ENCODE data around the gene RAI14.
"Not testable (repeated sequence)": the region's sequence is repeated elsewhere in the genome, so short reads cannot be mapped to it uniquely, and the experiment has no call there.

RAI14 gene

GRCh38 chr5:34731435-34732232 is 75.5 kb downstream of the RAI14 start:
- DNase-seq (ENCODE audit: low read depth), result no peak

DNA sequence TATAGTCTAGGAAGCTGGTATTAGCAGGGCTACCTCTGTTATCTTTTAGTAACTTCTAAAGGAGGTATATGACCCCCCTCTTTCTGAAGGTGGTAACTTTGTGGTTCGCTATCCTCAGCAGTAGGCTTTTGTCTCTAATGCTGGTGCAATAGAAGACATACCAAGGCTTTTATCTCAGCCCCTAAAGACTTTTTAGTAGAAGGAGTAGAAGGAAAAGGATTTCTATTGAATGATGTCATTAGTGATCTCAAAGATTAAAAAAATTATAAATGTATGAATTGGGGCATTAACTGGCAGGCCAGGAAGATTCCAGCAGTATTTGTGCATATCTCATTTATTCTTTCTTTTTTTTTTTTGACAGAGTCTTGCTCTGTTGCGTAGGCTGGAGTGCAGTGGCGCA is 78.2 kb downstream of the RAI14 start:
- DNase-seq (ENCODE audit: low read depth), result no peak

DNA sequence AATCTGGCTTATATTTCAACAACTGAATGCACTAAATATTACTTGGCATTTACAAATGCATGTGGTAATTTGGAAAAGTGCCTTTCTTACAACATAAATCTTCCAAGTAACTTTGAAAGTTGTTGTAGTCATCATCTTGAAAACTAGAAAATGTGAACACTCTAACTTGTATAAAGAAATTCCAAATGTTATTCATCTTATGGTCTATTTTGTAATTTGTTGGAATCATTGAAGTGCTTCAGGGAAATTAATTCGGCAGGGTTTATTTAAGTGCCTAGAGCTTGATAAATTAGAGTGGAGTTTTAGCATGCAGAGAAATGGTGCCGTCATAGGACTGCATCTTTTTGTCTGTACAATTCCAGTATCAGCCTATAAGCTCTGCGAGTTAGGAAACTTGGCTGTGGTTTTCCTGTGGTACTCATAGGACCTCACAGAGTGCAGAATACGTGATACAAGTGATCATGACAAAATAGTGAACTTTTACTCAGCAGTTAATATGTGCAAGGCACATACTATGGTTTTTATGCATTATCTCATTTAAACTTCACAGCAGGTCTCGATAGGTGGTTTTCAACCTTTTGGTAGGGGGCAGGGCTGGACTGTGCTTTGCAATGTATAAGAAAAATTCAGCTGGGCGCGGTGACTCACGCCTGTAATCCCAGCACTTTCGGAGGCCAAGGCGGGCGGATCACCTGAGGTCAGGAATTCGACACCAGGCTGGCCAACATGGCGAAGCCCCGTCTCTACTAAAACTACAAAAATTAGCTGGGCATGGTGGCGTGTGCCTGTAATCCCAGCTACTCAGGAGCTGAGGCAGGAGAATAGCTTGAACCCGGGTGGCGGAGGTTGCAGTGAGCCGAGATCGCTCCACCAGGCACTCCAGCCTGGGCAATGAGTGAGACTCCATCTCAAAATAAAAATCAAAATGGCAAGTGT is 79.6 kb downstream of the RAI14 start:
- no peak for DNase-seq (ENCODE audit: low read depth)

- DNase-seq (ENCODE audit: low read depth), result no peak
Measured at GRCh38 chr5:34736445-34737115, 80.5 kb downstream of the RAI14 start.

DNA sequence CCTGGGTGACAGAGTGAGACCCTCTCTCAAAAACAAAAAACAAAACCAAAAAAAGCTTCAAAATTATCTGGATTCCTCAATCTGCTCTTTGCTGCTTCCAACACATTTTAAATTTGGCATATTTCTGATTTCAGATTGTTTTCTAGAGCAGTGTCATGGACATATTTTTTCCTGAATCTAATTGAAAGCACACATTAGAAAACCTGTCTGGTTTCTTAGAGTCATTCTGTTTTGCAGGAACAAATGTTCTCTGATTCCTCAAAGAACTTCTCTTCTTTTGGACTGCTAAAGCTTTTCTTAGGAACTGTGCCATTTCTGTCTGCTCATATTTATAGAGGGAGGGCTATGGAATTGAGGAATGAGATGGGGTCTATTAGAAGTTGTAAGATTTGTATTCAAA is 81.6 kb downstream of the RAI14 start:
- DNase-seq (ENCODE audit: low read depth), result no peak

DNA sequence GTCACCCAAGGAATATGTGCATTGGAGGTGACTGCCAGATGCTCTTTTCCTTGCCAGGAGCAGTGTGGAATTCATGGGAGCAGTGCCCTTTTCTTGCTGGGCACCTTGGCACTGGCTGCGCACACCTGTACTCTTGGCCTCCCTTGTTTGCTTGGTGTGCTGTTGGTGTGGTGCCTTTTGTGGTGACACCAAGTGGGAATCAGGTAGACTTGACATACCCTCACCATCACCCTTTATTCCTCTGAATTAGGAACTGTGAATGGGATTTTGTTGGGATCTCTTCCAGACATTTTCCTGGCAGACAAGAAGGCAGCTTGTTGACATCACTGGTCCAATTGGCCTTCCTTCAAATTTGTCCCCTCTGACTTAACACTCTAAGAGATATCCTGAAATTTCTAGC is 82.3 kb downstream of the RAI14 start:
- DNase-seq (ENCODE audit: low read depth), result no peak

DNA sequence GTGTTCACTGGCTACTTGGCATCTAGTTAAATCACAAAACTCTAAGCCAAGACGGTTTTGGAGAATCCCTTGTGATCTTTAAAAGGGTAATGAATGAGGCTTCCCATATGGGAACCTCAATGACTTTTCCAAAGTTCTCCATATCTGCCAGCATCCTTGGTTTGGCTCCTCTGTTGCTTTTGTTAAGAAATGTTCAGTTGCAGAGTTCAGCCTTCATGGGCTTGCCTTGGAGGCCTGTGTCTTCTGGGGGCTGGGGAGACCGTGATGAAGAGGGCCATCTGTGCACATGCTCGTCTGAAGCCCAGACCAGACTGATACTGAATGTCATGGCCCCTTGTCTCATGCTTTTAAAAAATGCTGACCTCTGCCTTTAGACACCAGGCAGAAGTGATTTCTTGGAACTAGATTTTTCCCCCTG is 84.3 kb downstream of the RAI14 start:
- DNase-seq (ENCODE audit: low read depth), result no peak

GRCh38 chr5:34742061-34742460 is 85.9 kb downstream of the RAI14 start:
- no peak for DNase-seq (ENCODE audit: low read depth)

DNA sequence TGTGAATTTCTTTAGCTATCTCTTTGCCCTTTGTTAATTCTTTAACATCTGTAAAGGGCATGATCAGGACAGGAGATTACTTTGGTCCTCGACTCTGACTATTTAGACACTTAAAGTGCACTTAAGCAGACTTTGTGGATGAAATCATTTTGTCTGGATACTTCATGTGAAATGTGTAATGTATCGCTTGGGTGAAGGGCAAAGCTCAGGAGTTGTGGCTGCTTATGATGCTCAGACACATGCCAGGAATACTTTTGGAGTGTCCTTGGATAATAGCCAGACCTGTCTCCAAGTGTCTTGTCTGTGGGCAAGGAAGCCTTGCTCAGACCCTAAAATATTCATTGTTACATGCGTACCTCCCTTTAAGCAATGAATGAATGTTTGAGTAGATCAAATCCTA is 87.8 kb downstream of the RAI14 start:
- no peak for DNase-seq (ENCODE audit: low read depth)

GRCh38 chr5:34748431-34748830 is 92.3 kb downstream of the RAI14 start:
- DNase-seq (ENCODE audit: low read depth), result no peak

DNA sequence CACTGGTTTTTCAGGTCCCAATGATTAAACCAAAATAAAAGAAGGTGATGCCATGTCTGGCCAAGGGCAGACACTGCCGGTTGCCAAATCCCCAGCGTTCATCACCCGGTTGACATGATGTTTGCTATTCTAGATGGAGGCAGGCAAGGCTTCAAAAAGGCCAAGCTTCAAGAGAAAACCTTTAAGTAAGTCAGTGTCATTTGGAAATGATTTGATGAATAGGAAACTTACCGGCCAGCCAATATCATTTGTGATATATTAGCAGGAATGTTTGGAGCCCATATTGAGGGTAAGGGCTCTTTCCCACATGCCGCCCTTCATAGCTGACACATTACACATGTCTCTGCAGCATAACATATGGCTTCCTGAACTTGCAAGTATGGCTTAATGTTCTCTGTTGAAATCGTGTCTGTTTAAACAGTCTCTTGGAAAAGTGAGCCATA is 93.3 kb downstream of the RAI14 start:
- no peak for DNase-seq (ENCODE audit: low read depth)

- DNase-seq (ENCODE audit: low read depth), result no peak
Measured at GRCh38 chr5:34750206-34750605, 94.1 kb downstream of the RAI14 start.

DNA sequence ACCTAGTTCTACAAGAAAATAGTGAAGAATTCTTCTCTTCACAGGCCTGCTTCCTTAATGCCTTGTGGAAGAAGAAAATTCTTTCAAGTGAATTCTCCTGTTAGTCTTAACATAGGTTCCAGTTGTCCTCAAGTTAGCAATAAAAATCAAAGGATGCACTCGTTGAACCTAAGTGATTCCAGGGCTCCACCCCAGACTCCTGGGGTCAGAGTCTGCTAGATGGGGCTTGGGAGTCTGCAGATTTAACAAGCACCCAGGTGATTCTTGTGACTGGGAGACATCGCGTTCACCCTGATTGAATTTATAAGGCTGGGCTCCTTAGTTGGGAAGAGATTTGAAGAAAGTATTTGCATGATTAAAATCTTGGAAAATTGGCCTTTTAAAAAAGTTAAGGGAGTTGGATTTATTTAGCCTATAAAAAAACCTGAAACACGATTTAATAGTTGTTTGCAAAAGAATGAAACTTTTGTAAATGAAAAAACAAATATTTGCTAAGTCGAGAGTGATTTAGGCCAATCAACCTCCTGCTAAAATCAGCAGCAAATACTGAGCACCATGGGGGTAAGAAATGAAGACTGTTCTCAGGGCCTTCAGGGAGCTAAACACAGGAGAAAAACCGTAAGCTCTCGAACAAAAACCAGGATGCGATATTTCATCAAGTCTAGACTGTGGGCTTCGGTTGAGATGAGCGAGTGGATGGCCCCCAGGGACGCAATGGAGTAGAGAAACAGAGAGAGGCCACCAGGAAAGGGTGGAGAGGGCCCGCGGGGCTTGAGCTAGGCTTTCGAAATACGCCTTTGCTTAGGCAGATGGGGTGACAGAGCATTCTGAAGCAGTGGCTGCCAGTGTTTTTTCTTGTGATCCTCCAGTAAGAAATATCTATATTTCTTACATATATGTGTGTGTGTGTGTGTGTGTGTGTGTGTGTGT is 95.9 kb downstream of the RAI14 start:
- DNase-seq (ENCODE audit: low read depth), result no peak

GRCh38 chr5:34753236-34753635 is 97.1 kb downstream of the RAI14 start:
- DNase-seq (ENCODE audit: low read depth), result not testable (repeated sequence)

DNA sequence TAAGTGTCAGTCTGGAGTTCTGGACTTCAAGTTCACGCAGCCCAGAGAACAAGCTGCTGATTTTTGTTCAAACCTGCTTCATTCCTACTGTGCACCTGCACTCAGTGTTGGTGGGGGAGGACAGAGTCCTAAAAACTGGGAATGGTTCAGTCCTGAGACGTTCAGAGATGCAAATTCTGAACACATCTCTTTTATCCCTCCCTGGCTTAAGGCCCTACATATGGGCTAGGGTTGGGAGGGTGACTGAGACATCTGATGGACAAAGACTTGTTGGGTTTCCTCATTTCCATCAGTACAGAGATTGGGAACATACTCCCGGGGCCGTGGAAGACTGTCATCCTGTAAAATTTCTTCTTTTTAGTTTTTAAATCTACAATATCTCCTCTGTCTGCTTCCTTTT is 99.8 kb downstream of the RAI14 start:
- DNase-seq (ENCODE audit: low read depth), result no peak

GRCh38 chr5:34756781-34757624 is 100.9 kb downstream of the RAI14 start:
- no peak for DNase-seq (ENCODE audit: low read depth)

DNA sequence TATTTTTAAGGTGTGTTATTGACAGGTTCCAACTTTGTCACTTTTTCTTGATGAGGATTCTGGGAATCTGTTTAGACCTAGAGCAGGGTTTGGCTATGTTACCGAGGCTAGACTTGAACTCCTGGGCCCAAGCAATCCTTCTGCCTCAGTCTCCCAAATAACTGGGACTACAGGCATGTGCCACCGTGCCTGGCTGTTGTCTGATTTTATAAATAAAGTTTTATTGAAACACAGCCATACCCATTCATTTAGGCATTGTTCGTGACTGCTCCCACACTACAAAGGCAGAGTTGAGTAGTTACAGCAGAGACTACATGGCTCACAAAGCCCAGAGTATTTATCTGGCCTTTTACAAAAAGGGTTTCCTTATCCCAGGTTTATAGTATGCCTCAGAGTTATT is 102.4 kb downstream of the RAI14 start:
- DNase-seq (ENCODE audit: low read depth), result no peak

- not testable (repeated sequence) for DNase-seq (ENCODE audit: low read depth)
Measured at GRCh38 chr5:34759213-34759612, 103.1 kb downstream of the RAI14 start.

DNA sequence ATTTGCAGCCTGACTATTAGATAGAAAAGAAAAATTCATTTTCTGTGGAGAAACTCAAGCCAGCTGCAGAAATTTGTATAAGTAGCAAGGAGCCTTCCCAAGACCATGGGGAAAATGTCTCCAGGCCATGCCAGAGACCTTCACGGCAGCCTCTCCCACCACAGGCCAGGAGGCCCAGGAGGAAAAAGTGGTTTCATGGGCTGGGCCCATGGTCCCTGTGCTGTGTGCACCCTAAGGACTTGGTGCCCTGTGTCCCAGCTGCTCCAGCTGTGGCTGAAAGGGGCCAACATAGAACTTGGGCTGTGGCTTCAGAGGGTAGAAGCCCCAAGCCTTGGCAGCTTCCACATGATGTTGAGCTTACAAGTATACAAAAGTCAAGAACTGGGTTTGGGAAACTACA is 109.5 kb downstream of the RAI14 start:
- no peak for DNase-seq (ENCODE audit: low read depth)

- DNase-seq (ENCODE audit: low read depth), result no peak
Measured at GRCh38 chr5:34767180-34767579, 111.1 kb downstream of the RAI14 start.

Measured in activated T-cell treated with anti-CD3 and anti-CD28 coated beads for 24 hours (primary cell).